ENCODE results near the gene STAT4.

STAT4 gene

GRCh38 chr2:191043438-191043837 lies 107.4 kb downstream of the STAT4 start:
- H3K4me3 ChIP-seq (ENCODE audit: low read depth, low read length), result no peak overlapping the region
- TF ChIP-seq, protein P1, sequence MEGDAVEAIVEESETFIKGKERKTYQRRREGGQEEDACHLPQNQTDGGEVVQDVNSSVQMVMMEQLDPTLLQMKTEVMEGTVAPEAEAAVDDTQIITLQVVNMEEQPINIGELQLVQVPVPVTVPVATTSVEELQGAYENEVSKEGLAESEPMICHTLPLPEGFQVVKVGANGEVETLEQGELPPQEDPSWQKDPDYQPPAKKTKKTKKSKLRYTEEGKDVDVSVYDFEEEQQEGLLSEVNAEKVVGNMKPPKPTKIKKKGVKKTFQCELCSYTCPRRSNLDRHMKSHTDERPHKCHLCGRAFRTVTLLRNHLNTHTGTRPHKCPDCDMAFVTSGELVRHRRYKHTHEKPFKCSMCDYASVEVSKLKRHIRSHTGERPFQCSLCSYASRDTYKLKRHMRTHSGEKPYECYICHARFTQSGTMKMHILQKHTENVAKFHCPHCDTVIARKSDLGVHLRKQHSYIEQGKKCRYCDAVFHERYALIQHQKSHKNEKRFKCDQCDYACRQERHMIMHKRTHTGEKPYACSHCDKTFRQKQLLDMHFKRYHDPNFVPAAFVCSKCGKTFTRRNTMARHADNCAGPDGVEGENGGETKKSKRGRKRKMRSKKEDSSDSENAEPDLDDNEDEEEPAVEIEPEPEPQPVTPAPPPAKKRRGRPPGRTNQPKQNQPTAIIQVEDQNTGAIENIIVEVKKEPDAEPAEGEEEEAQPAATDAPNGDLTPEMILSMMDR (IDR thresholded peaks at IDR 0.05; ENCODE audit: low read depth, low read length), result no peak

DNA sequence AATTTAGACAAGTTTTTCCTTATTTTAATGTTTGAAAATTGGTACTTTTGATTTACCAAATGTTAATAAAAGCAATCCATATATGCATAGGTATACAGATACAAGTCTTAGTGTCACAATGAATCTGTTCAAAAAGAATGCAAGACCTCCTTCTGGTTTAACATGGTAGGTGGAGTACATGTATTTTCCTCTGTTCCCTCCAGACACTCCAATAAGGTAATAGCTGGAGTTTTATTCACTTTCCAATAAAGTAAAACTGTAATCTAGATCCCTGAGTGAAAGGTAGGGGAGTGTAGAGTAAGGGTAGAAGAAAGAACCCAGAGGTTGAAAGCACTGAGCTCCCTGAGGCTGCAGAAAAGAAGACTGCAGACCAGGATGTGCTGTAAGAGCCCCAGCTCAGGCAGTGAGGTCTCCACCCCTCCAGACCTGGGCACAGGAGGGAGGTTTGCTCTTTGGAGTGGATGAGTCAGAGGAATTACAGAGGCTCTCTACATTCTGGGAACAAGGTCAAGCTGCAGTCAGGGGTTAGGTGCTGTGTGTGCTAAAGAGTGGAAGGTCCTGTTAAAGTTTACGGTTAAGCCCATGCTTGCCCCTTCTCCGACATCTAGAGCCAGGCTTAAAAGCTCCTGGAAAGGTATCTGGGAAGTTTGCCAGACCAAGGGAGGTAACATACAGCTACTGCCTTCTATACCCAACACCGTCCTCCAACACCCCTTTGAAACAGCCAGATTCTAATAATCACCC lies 109.2 kb downstream of the STAT4 start:
- TF ChIP-seq, protein P1 (IDR thresholded peaks at IDR 0.05; ENCODE audit: low read depth, low read length), result no peak

DNA sequence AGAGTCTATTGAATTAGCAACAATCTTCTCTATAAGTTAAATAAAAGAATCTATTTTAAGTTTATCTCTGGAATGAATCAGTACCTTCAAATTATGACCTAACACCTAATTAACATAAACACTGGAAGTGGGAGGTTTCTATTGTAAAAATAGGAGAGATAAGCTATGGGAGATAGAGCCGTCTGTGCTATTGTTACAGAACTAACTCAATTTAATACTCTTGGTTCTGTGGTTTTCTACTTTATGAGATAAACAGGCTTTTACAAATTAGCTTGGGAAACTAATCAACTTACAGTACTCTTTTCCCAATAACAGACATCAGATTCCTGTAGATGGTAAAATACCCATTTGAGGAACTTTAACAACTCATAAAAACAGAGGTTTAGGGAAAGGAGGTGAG lies 111.2 kb downstream of the STAT4 start:
- TF ChIP-seq, protein P1 (IDR thresholded peaks at IDR 0.05; ENCODE audit: low read depth, low read length), result no peak
- no peak overlapping the region for H3K4me3 ChIP-seq (ENCODE audit: low read depth, low read length)

More for the DNA sequence above, 109.2 kb downstream of the STAT4 start:
- no peak overlapping the region for H3K4me3 ChIP-seq (ENCODE audit: low read depth, low read length)

- H3K4me3 ChIP-seq (ENCODE audit: low read depth, low read length), result no peak overlapping the region
- TF ChIP-seq, protein P1 (IDR thresholded peaks at IDR 0.05; ENCODE audit: low read depth, low read length), result no peak
Observed at GRCh38 chr2:191038741-191039140, 112.1 kb downstream of the STAT4 start.

- TF ChIP-seq, protein P1 (IDR thresholded peaks at IDR 0.05; ENCODE audit: low read depth, low read length), result no peak
Observed at GRCh38 chr2:191038241-191038725, 112.5 kb downstream of the STAT4 start.

DNA sequence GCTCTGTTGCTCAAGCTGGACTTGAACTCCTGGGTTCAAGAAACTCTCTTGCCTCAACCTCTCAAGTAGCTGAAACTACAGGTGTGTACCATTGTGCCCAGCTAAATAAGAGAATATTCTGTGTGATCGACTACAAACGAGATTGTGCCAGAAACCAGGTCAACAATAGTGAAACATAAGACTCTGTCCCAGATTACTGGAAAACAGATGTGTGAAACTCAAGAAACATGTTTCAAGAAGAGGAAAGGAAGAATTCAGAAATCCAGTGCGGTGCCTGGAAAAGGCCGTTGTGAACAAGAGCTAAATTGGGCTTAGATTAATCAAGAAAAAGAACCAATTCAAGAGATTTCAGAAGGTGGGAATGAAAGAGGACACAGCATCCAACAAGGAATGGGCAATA lies 113.4 kb downstream of the STAT4 start:
- TF ChIP-seq, protein P1 (IDR thresholded peaks at IDR 0.05; ENCODE audit: low read depth, low read length), result no peak
- no peak overlapping the region for H3K4me3 ChIP-seq (ENCODE audit: low read depth, low read length)

More at GRCh38 chr2:191038241-191038725, 112.5 kb downstream of the STAT4 start:
- no peak overlapping the region for H3K4me3 ChIP-seq (ENCODE audit: low read depth, low read length)

DNA sequence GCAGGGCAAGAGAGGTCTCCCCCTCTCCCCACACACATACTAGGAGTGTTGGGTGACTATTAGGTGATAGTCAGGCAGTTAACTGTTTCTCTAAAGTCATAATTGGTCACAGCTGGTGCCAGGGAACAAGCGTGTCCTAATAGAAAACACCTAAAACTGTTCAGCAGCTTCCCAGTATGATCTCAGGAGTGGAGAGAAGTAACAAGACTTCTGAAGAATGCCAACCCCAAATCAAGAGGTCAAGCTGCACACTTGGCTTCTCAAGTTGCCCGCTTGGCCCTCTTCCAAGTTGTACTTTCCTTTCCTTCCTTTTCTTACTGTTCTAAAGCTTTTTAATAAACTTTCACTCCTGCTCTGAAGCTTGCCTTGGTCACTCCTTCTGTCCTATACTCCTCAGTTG lies 114.4 kb downstream of the STAT4 start:
- TF ChIP-seq, protein P1 (IDR thresholded peaks at IDR 0.05; ENCODE audit: low read depth, low read length), result no peak
- H3K4me3 ChIP-seq (ENCODE audit: low read depth, low read length), result no peak overlapping the region

Data from WI38 (cell line).